Loucy (cell line): ENCODE results near the gene TNNI3K.

Source experiments
- CTCF ChIP-seq: fragments of 200-600 bp; sonication (generic); conservative IDR thresholded peaks from 2 replicates; pipeline ENCODE4 v1.5.1; 2014; ENCODE audit warnings: mild to moderate bottlenecking, antibody characterized with exemption, low read length
- EZH2phosphoT487 ChIP-seq: fragments of 200-600 bp; IDR thresholded peaks from 2 replicates; pipeline ENCODE4 v1.6.1; 2018; ENCODE audit warnings: antibody characterized with exemption, mild to moderate bottlenecking, moderate library complexity, borderline replicate concordance

DNA sequence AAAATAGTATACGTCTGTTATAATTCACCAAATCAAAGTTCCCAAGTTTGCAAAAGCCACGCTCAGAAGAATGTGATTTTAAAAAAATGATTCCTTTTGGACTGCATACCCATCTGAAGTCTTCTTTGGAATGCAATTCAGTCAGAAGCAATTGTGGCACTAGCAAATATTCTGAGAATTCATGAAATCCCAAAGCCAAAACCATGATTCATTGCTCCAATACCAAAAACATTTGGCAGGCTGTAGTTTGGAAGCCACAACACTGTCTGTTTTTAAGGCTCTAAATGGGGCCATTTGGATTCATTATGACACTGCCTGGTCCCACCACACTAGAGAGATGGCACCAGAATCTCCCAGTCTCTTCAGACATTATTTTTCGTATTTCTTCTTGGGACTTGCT is 299.1 kb downstream of the TNNI3K start:
- TF ChIP-seq CTCF: no peak
- no peak for TF ChIP-seq EZH2phosphoT487
